GM21526 (cell line): ENCODE results near the gene ANKS3.

ENCODE experiments used
- ATAC-seq: cut with Tn5 transposase; IDR thresholded peaks from one replicate; pipeline ENCODE4 v1.9.1; 2021; ENCODE audit warnings: moderate library complexity; ENCODE audit not compliant: unreplicated experiment, low FRiP score

ANKS3 gene

GRCh38 chr16:4686497-4687210, 47.4 kb downstream of the ANKS3 start:
- no peak for ATAC-seq

- ATAC-seq, result no peak
Measured at GRCh38 chr16:4685776-4686496, 48.1 kb downstream of the ANKS3 start.

- no peak for ATAC-seq
Measured at GRCh38 chr16:4685292-4685691, 48.8 kb downstream of the ANKS3 start.

GRCh38 chr16:4684763-4685162, 49.3 kb downstream of the ANKS3 start:
- no peak for ATAC-seq

- ATAC-seq, result no peak
Measured at GRCh38 chr16:4684058-4684715, 49.9 kb downstream of the ANKS3 start.

DNA sequence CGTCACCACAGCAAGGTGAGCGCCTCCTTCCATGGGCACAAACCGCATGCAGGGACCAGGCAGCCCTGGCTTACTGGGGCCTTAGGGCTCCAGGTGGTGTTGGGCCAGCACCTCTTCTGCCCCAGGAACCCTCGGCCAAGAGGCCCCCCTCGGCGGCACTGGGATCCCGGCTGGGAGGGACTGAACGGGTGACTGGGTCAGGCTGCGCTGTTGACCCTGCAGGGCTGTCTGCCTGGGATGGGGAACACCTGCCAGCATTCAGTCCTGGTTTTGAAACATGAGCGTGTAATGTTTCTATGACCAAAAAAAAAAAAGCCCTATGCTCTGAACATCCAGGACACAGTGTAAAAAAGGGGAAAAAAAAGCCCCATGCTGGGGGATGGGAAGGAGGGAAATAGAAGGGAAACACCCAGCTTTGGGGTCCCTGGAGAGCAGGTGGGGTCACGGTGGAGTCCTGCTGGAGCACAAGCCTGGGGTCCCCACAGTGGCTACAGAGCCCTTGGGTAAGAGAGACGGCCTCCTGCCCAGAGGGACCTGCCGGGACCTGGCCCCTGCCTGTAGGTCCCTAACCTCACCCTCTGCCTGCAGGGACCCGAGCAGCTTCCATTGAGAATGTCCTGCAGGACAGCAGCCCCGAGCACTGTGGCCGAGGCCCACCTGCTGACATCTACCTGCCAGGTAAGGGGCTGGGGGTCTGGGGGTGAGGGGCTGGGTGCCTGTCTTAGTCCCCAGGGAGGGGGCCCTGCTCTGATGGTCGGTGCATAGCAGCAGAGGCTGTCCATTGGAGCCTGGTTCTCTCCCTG, 50.6 kb downstream of the ANKS3 start:
- no peak for ATAC-seq

DNA sequence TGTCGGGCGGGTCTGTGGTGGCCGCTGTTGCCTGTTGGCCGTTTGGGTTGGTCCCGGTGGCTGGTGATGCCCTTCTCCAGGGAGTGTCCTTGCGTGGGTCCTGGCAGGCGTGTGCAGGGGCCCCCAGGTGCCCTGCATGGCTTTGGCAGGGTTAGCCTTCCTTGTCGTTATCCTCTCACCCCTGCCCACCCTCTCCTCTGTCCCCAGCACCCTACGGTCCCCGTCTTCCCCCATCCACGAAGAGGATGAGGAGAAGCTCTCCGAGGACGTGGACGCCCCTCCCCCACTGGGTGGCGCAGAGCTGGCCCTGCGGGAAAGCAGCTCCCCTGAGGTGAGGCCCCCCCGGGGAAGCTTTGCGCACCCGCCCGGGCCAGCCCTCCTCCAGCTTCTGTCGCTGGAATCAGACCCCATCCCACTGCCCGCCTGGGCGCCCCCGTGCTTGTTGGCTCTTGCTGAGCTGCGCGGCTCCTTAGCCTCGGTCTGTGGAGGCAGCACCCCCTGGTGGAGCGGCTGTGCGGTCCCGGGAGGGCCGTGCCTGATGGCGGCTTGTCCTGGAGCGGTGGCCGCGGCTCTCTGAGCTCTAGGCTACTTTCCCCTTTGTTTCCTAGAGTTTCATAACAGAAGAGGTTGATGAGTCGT, 51.3 kb downstream of the ANKS3 start:
- no peak for ATAC-seq

GRCh38 chr16:4682084-4682591, 51.9 kb downstream of the ANKS3 start:
- no peak for ATAC-seq

GRCh38 chr16:4681471-4682083, 52.5 kb downstream of the ANKS3 start:
- no peak for ATAC-seq

GRCh38 chr16:4680673-4681470, 53.2 kb downstream of the ANKS3 start:
- no peak for ATAC-seq

DNA sequence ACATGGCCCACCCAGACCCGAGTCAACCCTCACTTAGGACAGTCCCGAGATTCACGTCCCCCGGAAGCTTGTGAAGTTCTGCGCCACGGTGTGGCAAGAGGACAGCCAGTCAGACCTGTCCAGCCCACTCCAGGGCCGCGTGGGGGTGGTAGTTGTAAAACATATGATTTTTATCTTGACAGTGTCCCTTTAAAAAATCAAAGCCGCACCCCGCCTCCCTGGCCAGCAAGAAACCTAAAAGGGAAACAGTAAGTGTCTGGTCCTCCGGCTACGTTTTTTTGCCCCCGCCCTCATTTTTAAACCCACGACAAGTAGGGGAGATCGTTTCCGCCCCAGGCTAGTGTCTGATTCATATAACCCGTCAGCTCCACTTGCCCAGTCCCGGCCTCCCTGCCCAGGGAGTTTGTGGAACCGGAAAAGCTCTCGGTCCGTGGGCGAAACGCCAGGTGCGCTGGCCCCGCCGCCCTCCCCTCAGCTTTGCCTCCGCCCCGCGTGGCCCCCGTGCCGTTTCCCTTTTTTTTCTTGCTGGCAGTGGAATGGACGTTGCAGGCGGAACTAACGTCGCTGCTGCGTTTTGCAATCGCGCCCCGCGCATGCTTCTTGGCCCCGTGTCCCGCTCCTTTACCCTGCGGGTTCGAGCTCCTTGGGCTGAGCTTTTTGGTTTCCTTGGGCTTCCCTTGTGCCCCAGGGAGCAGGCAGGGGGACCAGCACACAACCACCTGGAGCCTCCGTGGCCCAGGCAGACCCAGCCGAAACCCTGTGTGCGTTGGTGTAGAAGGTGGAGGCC, 54.0 kb downstream of the ANKS3 start:
- ATAC-seq, result no peak

GRCh38 chr16:4679156-4679849, 54.8 kb downstream of the ANKS3 start:
- no peak for ATAC-seq

DNA sequence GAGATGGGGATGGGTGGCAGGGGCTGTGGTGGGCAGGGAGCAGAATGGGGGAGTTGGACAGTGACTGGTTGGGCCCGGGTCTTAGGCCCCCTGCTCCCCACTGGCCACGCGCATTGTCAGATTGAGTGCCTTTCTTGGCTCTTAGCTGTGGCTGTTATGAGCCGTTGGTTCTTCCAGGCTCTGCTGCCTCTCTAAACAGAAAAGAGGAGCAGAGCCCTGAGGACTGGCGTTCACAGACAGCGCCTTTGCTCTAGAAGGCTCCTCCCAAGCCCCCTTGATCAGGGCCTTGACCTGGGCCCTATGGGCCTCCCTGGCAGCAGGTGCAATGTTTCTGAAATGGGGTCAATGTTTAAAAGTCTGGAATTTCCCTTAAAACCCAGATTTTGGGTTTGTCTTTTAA, 55.5 kb downstream of the ANKS3 start:
- ATAC-seq, result no peak

GRCh38 chr16:4677994-4678393, 56.1 kb downstream of the ANKS3 start:
- no peak for ATAC-seq

DNA sequence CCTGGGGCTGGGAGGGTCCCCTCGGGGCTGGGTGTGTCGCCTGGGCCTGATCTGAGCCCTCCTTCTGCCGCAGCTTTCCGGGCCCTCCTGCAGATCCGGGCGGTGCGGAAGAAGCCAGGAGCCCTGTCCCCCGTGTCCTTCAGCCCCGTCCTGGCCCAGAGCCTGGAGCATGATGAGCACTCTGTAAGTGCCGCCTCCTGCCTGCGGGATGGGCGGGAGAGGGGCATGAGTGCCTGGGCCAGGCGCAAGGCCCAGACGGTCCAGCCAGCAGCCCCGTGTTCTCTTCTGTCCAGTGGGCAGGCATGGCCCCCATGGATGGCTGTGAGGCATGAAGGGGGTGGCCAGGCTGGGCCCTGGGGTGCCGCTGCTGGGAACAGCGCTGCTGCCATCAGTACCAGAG, 56.7 kb downstream of the ANKS3 start:
- no peak for ATAC-seq

GRCh38 chr16:4676831-4677230, 57.2 kb downstream of the ANKS3 start:
- no peak for ATAC-seq
